Panc1 (cell line): ENCODE data around the gene ZNF226.

Experiments
- POLR2AphosphoS5 ChIP-seq: IDR thresholded peaks from 2 replicates; pipeline ENCODE4 v1.6.1; 2012; ENCODE audit warnings: mild to moderate bottlenecking, low read depth, low read length, moderate library complexity
- TF ChIP-seq, protein P1 (sequence below): fragments of 450-650 bp; IDR thresholded peaks from 2 replicates; pipeline ENCODE4 v1.5.1; 2017; ENCODE audit warnings: mild to moderate bottlenecking

DNA sequence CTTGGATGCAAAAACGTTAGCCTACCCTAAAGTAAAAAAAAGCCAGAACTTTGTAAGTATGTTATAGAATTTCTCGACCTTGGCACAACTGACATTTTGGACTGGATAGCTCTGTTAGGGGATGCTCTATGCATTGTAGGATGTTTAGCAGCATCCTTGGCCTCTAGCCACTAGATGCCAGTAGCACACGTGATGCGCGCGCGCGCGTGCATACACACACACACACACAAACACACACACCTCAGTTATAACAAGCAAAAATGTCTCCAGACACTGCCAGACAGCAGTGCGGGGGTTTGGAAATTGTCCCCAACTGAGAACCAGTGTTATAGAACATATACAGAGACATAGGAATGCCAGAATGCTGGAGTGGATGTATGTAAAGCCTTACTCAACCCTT, 17.2 kb downstream of the ZNF226 start:
- TF ChIP-seq, protein P1, sequence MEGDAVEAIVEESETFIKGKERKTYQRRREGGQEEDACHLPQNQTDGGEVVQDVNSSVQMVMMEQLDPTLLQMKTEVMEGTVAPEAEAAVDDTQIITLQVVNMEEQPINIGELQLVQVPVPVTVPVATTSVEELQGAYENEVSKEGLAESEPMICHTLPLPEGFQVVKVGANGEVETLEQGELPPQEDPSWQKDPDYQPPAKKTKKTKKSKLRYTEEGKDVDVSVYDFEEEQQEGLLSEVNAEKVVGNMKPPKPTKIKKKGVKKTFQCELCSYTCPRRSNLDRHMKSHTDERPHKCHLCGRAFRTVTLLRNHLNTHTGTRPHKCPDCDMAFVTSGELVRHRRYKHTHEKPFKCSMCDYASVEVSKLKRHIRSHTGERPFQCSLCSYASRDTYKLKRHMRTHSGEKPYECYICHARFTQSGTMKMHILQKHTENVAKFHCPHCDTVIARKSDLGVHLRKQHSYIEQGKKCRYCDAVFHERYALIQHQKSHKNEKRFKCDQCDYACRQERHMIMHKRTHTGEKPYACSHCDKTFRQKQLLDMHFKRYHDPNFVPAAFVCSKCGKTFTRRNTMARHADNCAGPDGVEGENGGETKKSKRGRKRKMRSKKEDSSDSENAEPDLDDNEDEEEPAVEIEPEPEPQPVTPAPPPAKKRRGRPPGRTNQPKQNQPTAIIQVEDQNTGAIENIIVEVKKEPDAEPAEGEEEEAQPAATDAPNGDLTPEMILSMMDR: no peak
- TF ChIP-seq POLR2AphosphoS5: no peak
